Activated naive CD4-positive, alpha-beta T cell treated with Interleukin-2 at 50 U/mL for 16 hours (primary cell): ENCODE measurements around the gene RSPRY1.

Experiments used
- DNase-seq: peaks from one replicate; pipeline ENCODE4 v3.0.0-alpha.2; 2020

Gene RSPRY1

GRCh38 chr16:57225978-57226377 lies 39.8 kb downstream of the RSPRY1 start:
- no peak for DNase-seq

GRCh38 chr16:57226701-57227621 lies 40.8 kb downstream of the RSPRY1 start:
- DNase-seq: no peak

GRCh38 chr16:57229079-57229478 lies 43.0 kb downstream of the RSPRY1 start:
- DNase-seq: no peak

GRCh38 chr16:57231821-57232350 lies 45.8 kb downstream of the RSPRY1 start:
- no peak for DNase-seq

GRCh38 chr16:57233944-57234706 lies 48.0 kb downstream of the RSPRY1 start:
- no peak for DNase-seq

GRCh38 chr16:57234707-57235092 lies 48.6 kb downstream of the RSPRY1 start:
- DNase-seq: no peak

GRCh38 chr16:57235128-57236021 lies 49.2 kb downstream of the RSPRY1 start:
- DNase-seq: peak; percentile 18

- no peak for DNase-seq
These were observed 49.9 kb downstream of the RSPRY1 start for GRCh38 chr16:57236022-57236350.

- no peak for DNase-seq
These were observed 52.6 kb downstream of the RSPRY1 start for GRCh38 chr16:57238682-57239081.

- DNase-seq: no peak
These were observed 53.0 kb downstream of the RSPRY1 start for GRCh38 chr16:57239107-57239506.

- no peak for DNase-seq
These were observed 54.7 kb downstream of the RSPRY1 start for GRCh38 chr16:57240851-57241250.

GRCh38 chr16:57242650-57243049 lies 56.5 kb downstream of the RSPRY1 start:
- DNase-seq: no peak

GRCh38 chr16:57244463-57244766 lies 58.3 kb downstream of the RSPRY1 start:
- no peak for DNase-seq

GRCh38 chr16:57244767-57245471 lies 58.8 kb downstream of the RSPRY1 start, which contains the start of gene ARL2BP:
Gene ARL2BP (plus strand): TSS chr16:57245259. CDS start chr16:57245368, 109 bp downstream.
- peak; percentile 98 for DNase-seq

- no peak for DNase-seq
These were observed 59.5 kb downstream of the RSPRY1 start for GRCh38 chr16:57245472-57246113.

- DNase-seq: no peak
These were observed 65.2 kb downstream of the RSPRY1 start for GRCh38 chr16:57251352-57251751.

- no peak for DNase-seq
These were observed 66.1 kb downstream of the RSPRY1 start for GRCh38 chr16:57252148-57252721.

- no peak for DNase-seq
These were observed 67.3 kb downstream of the RSPRY1 start for GRCh38 chr16:57253466-57253865.

- no peak for DNase-seq
These were observed 69.7 kb downstream of the RSPRY1 start for GRCh38 chr16:57255686-57256415.

GRCh38 chr16:57256601-57257395 lies 70.7 kb downstream of the RSPRY1 start:
- DNase-seq: no peak
